WTC11 (cell line): ENCODE measurements around the gene SPIB. TPM values are rescaled to one million over a fixed set of nuclear protein-coding genes. Genes with fewer than 3 reads are reported as not detected.

ENCODE experiments used
- ATAC-seq: fragments of 200-7000 bp; cut with Tn5 transposase; 2 replicates; pipeline ENCODE4 v1.10.0; 2021; ENCODE audit warnings: mild to moderate bottlenecking, moderate library complexity
- CTCF ChIA-PET: fragments of 300-600 bp; sonication (Branson Sonifier 250); formaldehyde crosslinking; loops from one replicate; lab custom pipeline; 2021; ENCODE audit warnings: antibody characterized with exemption; lab: Charles Lee
- POLR2A ChIA-PET: fragments of 350-600 bp; sonication (Branson Sonifier 250); formaldehyde crosslinking; loops from one replicate; lab custom pipeline; 2021; ENCODE audit warnings: antibody characterized with exemption; lab: Charles Lee
- DNase-seq: peaks from one replicate; pipeline ENCODE4 v3.0.0; 2021; ENCODE audit warnings: low spot score
- H3K27ac Mint-ChIP-seq: 2 replicates; pipeline ENCODE4 v1.8.0; 2021; ENCODE audit warnings: mixed read lengths
- H3K27me3 Mint-ChIP-seq: 2 replicates; pipeline ENCODE4 v1.8.0; 2021; ENCODE audit warnings: low read depth, mild to moderate bottlenecking, moderate library complexity, mixed read lengths
- H3K36me3 Mint-ChIP-seq: 2 replicates; pipeline ENCODE4 v1.8.0; 2021; ENCODE audit warnings: mixed read lengths
- H3K4me1 Mint-ChIP-seq: 2 replicates; pipeline ENCODE4 v1.8.0; 2022; ENCODE audit warnings: mixed read lengths
- H3K4me3 Mint-ChIP-seq: 2 replicates; pipeline ENCODE4 v1.8.0; 2021; ENCODE audit warnings: mild to moderate bottlenecking, moderate library complexity, mixed read lengths
- H3K9me3 Mint-ChIP-seq: 2 replicates; pipeline ENCODE4 v1.8.0; 2021; ENCODE audit warnings: mixed read lengths
- CBFB ChIP-seq: sonication (generic); formaldehyde crosslinking; IDR thresholded peaks from 2 replicates; pipeline ENCODE4 v1.8.1; 2022; ENCODE audit warnings: mild to moderate bottlenecking, low read depth, missing genetic modification reagents
- ELF4 ChIP-seq: sonication (generic); formaldehyde crosslinking; IDR thresholded peaks from 2 replicates; pipeline ENCODE4 v1.8.1; 2022; ENCODE audit warnings: low read depth, mild to moderate bottlenecking, moderate library complexity, missing genetic modification reagents
- FOXK1 ChIP-seq: sonication (generic); formaldehyde crosslinking; IDR thresholded peaks from 2 replicates; pipeline ENCODE4 v1.8.0; 2022; ENCODE audit warnings: mild to moderate bottlenecking, moderate library complexity, missing genetic modification reagents
- GTF2I ChIP-seq: fragments of 250-450 bp; sonication (Bioruptor Pico); conservative IDR thresholded peaks from 2 replicates; pipeline ENCODE4 v1.4.0; 2021; ENCODE audit warnings: mild to moderate bottlenecking
- HMGA2 ChIP-seq: fragments of 250-450 bp; sonication (Bioruptor Pico); IDR thresholded peaks from 2 replicates; pipeline ENCODE4 v1.4.0; 2021; ENCODE audit warnings: mild to moderate bottlenecking, moderate library complexity
- JUN ChIP-seq: sonication (generic); formaldehyde crosslinking; IDR thresholded peaks from 2 replicates; pipeline ENCODE4 v1.8.0; 2023; ENCODE audit warnings: mild to moderate bottlenecking, missing genetic modification reagents
- MYBL2 ChIP-seq: sonication (generic); formaldehyde crosslinking; IDR thresholded peaks from 2 replicates; pipeline ENCODE4 v1.8.1; 2023; ENCODE audit warnings: mild to moderate bottlenecking, moderate library complexity, missing genetic modification reagents
- NR1H2 ChIP-seq: sonication (generic); formaldehyde crosslinking; IDR thresholded peaks from 2 replicates; pipeline ENCODE4 v1.9.0; 2021; ENCODE audit warnings: mild to moderate bottlenecking, moderate library complexity, missing genetic modification reagents
- NR3C1 ChIP-seq: sonication (generic); formaldehyde crosslinking; conservative IDR thresholded peaks from 2 replicates; pipeline ENCODE4 v1.8.1; 2023; ENCODE audit warnings: low read depth, mild to moderate bottlenecking, missing genetic modification reagents
- OVOL2 ChIP-seq: fragments of 250-450 bp; sonication (Bioruptor Pico); IDR thresholded peaks from 2 replicates; pipeline ENCODE4 v1.9.0; 2021; ENCODE audit warnings: mild to moderate bottlenecking, borderline replicate concordance
- RORB ChIP-seq: fragments of 250-450 bp; sonication (Bioruptor Pico); IDR thresholded peaks from 2 replicates; pipeline ENCODE4 v1.9.0; 2021; ENCODE audit warnings: mild to moderate bottlenecking
- SMAD3 ChIP-seq: sonication (generic); formaldehyde crosslinking; IDR thresholded peaks from 2 replicates; pipeline ENCODE4 v1.8.0; 2022; ENCODE audit warnings: missing genetic modification reagents, mild to moderate bottlenecking, borderline replicate concordance
- SP1 ChIP-seq: sonication (generic); formaldehyde crosslinking; conservative IDR thresholded peaks from 2 replicates; pipeline ENCODE4 v1.8.1; 2022; ENCODE audit warnings: missing genetic modification reagents
- TEAD4 ChIP-seq: sonication (generic); formaldehyde crosslinking; IDR thresholded peaks from 2 replicates; pipeline ENCODE4 v1.8.0; 2022; ENCODE audit warnings: mild to moderate bottlenecking, missing genetic modification reagents
- ZNF317 ChIP-seq: sonication (generic); formaldehyde crosslinking; IDR thresholded peaks from 2 replicates; pipeline ENCODE4 v1.8.1; 2023; ENCODE audit warnings: low read depth, mild to moderate bottlenecking, moderate library complexity, missing genetic modification reagents, borderline replicate concordance
- ZNF423 ChIP-seq: fragments of 250-450 bp; sonication (Bioruptor Pico); IDR thresholded peaks from 2 replicates; pipeline ENCODE4 v2.1.2; 2022; ENCODE audit warnings: mild to moderate bottlenecking, moderate library complexity
- total RNA-seq: library from RNA; stranded (reverse); gene quantifications from 3 replicates; pipeline ENCODE4 v1.2.3, GENCODE V29; 2021
- TF ChIP-seq, protein P1 (sequence below): sonication (generic); formaldehyde crosslinking; conservative IDR thresholded peaks from 2 replicates; pipeline ENCODE4 v1.8.1; 2022; ENCODE audit warnings: mild to moderate bottlenecking, missing genetic modification reagents
- TF ChIP-seq, protein P2 (sequence below): fragments of 250-450 bp; sonication (Bioruptor Pico); IDR thresholded peaks from 2 replicates; pipeline ENCODE4 v1.9.0; 2021; ENCODE audit warnings: moderate library complexity, mild to moderate bottlenecking, inconsistent platforms, borderline replicate concordance
- TF ChIP-seq, protein P3 (sequence below): sonication (generic); formaldehyde crosslinking; IDR thresholded peaks from 2 replicates; pipeline ENCODE4 v1.8.1; 2023; ENCODE audit warnings: mild to moderate bottlenecking, missing genetic modification reagents, moderate library complexity
- TF ChIP-seq, protein P4 (sequence below): sonication (generic); formaldehyde crosslinking; IDR thresholded peaks from 2 replicates; pipeline ENCODE4 v1.8.1; 2022; ENCODE audit warnings: missing genetic modification reagents, borderline replicate concordance
- TF ChIP-seq, protein P5 (sequence below): sonication (generic); formaldehyde crosslinking; IDR thresholded peaks from 2 replicates; pipeline ENCODE4 v1.8.0; 2022; ENCODE audit warnings: mild to moderate bottlenecking, missing genetic modification reagents
- TF ChIP-seq, protein P6 (sequence below): sonication (generic); formaldehyde crosslinking; IDR thresholded peaks from 2 replicates; pipeline ENCODE4 v1.8.0; 2022; ENCODE audit warnings: missing genetic modification reagents
- TF ChIP-seq, protein P7 (sequence below): fragments of 250-450 bp; sonication (Bioruptor Pico); IDR thresholded peaks from 2 replicates; pipeline ENCODE4 v1.9.0; 2021; ENCODE audit warnings: mild to moderate bottlenecking, borderline replicate concordance

SPIB gene
- total RNA-seq, 1 experiment from 2014 or later: 4.7 TPM

DNA sequence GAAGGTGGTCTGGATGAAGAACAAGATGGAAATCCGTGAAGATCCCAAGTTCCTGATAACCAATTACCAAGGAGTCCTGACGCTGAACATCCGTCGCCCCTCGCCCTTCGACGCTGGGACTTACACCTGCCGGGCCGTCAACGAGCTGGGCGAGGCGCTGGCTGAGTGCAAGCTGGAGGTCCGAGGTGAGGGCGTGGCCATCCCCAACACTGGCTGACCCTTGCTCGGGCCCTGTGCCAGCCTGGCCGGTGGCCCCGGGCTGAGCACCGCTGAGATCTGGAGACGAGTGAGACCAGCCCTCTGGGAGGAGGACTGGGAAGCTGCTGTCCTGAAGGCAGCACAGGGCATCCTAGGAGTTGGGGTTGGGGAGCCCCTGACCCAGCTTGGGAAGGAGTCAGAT lies 45.6 kb downstream of the SPIB start:
- Mint-ChIP-seq H3K4me1 (peaks cover 7% of the 10 kb centered on the region), H3K4me3 (no peak overlapping the region), H3K27ac (no peak overlapping the region)
- TF ChIP-seq, protein P1, sequence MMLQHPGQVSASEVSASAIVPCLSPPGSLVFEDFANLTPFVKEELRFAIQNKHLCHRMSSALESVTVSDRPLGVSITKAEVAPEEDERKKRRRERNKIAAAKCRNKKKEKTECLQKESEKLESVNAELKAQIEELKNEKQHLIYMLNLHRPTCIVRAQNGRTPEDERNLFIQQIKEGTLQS (CRISPR knock-in tag): no peak
- TF ChIP-seq, protein P2, sequence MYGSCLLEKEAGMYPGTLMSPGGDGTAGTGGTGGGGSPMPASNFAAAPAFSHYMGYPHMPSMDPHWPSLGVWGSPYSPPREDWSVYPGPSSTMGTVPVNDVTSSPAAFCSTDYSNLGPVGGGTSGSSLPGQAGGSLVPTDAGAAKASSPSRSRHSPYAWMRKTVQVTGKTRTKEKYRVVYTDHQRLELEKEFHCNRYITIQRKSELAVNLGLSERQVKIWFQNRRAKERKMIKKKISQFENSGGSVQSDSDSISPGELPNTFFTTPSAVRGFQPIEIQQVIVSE (CRISPR knock-in tag): no peak
- TF ChIP-seq FOXK1 (CRISPR knock-in tag): no peak
- TF ChIP-seq, protein P3, sequence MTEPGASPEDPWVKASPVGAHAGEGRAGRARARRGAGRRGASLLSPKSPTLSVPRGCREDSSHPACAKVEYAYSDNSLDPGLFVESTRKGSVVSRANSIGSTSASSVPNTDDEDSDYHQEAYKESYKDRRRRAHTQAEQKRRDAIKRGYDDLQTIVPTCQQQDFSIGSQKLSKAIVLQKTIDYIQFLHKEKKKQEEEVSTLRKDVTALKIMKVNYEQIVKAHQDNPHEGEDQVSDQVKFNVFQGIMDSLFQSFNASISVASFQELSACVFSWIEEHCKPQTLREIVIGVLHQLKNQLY (CRISPR knock-in tag): no peak
- no peak for TF ChIP-seq ELF4 (CRISPR knock-in tag)
- TF ChIP-seq SMAD3 (CRISPR knock-in tag): no peak
- no peak for TF ChIP-seq RORB (CRISPR knock-in tag)
- TF ChIP-seq, protein P4, sequence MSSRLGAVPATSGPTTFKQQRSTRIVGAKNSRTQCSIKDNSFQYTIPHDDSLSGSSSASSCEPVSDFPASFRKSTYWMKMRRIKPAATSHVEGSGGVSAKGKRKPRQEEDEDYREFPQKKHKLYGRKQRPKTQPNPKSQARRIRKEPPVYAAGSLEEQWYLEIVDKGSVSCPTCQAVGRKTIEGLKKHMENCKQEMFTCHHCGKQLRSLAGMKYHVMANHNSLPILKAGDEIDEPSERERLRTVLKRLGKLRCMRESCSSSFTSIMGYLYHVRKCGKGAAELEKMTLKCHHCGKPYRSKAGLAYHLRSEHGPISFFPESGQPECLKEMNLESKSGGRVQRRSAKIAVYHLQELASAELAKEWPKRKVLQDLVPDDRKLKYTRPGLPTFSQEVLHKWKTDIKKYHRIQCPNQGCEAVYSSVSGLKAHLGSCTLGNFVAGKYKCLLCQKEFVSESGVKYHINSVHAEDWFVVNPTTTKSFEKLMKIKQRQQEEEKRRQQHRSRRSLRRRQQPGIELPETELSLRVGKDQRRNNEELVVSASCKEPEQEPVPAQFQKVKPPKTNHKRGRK (CRISPR knock-in tag): no peak
- no peak for TF ChIP-seq CBFB (CRISPR knock-in tag)
- TF ChIP-seq MYBL2 (CRISPR knock-in tag): no peak
- no peak for TF ChIP-seq JUN (CRISPR knock-in tag)
- TF ChIP-seq, all 79 proteins: peak for 0
- POLR2A ChIA-PET: interaction anchor here (0.5 kb wide), 1 partner anchor 53 kb away, joined by 3 read pairs; no protein-coding TSS in a partner anchor
- Mint-ChIP-seq H3K36me3 (no peaks in the 10 kb centered on the region), H3K27me3 (peaks cover 4% of the 10 kb centered on the region), H3K9me3 (no peaks in the 10 kb centered on the region)
- DNase-seq (no peak), ATAC-seq (no peak)
- CTCF ChIA-PET: interaction anchor here (0.7 to 3.2 kb wide), 8 partner anchors 10 to 136 kb away, joined by 3 to 35 read pairs (median 6); partner anchors contain the start of gene KCNC3

DNA sequence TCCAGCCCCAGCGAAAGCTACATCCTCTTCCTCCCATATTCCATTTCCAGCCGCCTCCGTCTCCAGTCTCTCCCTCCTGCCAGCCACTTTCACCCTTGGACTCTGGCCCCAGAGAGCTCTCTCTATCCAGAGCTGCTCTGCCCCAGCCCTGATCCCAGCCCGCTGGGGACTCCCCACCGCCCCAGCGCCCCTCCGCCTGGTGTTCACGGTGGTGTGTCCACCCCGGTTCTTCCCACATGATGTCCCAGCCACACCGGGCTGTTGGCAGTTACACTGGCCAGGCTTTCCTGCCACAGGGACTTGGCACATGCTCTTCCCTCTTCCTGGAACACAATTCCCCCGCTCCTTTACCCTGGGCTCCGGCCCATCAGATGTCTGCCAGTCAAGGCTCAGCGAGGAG lies 46.3 kb downstream of the SPIB start:
- ChIA-PET CTCF (interaction anchor here (0.7 to 3.2 kb wide), 13 partner anchors 10 to 136 kb away, joined by 3 to 35 read pairs (median 8); partner anchors contain the start of gene KCNC3), POLR2A (no interaction called here)
- ATAC-seq: no peak
- Mint-ChIP-seq H3K4me3 (no peak overlapping the region), H3K36me3 (no peaks in the 10 kb centered on the region), H3K27me3 (peaks cover 4% of the 10 kb centered on the region), H3K27ac (no peak overlapping the region), H3K9me3 (no peaks in the 10 kb centered on the region), H3K4me1 (peaks cover 7% of the 10 kb centered on the region)
- no peak for DNase-seq
- TF ChIP-seq ZNF317 (no peak), OVOL2 (CRISPR knock-in tag) (no peak), GTF2I (CRISPR knock-in tag) (no peak), NR3C1 (CRISPR knock-in tag) (no peak), ZNF423 (no peak), SP1 (CRISPR knock-in tag) (no peak), TEAD4 (CRISPR knock-in tag) (no peak), NR1H2 (no peak), HMGA2 (CRISPR knock-in tag) (no peak)
- TF ChIP-seq, protein P5, sequence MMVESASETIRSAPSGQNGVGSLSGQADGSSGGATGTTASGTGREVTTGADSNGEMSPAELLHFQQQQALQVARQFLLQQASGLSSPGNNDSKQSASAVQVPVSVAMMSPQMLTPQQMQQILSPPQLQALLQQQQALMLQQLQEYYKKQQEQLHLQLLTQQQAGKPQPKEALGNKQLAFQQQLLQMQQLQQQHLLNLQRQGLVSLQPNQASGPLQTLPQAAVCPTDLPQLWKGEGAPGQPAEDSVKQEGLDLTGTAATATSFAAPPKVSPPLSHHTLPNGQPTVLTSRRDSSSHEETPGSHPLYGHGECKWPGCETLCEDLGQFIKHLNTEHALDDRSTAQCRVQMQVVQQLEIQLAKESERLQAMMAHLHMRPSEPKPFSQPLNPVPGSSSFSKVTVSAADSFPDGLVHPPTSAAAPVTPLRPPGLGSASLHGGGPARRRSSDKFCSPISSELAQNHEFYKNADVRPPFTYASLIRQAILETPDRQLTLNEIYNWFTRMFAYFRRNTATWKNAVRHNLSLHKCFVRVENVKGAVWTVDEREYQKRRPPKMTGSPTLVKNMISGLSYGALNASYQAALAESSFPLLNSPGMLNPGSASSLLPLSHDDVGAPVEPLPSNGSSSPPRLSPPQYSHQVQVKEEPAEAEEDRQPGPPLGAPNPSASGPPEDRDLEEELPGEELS (CRISPR knock-in tag): no peak
- TF ChIP-seq, protein P6, sequence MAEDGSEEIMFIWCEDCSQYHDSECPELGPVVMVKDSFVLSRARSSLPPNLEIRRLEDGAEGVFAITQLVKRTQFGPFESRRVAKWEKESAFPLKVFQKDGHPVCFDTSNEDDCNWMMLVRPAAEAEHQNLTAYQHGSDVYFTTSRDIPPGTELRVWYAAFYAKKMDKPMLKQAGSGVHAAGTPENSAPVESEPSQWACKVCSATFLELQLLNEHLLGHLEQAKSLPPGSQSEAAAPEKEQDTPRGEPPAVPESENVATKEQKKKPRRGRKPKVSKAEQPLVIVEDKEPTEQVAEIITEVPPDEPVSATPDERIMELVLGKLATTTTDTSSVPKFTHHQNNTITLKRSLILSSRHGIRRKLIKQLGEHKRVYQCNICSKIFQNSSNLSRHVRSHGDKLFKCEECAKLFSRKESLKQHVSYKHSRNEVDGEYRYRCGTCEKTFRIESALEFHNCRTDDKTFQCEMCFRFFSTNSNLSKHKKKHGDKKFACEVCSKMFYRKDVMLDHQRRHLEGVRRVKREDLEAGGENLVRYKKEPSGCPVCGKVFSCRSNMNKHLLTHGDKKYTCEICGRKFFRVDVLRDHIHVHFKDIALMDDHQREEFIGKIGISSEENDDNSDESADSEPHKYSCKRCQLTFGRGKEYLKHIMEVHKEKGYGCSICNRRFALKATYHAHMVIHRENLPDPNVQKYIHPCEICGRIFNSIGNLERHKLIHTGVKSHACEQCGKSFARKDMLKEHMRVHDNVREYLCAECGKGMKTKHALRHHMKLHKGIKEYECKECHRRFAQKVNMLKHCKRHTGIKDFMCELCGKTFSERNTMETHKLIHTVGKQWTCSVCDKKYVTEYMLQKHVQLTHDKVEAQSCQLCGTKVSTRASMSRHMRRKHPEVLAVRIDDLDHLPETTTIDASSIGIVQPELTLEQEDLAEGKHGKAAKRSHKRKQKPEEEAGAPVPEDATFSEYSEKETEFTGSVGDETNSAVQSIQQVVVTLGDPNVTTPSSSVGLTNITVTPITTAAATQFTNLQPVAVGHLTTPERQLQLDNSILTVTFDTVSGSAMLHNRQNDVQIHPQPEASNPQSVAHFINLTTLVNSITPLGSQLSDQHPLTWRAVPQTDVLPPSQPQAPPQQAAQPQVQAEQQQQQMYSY: no peak
- TF ChIP-seq, protein P7, sequence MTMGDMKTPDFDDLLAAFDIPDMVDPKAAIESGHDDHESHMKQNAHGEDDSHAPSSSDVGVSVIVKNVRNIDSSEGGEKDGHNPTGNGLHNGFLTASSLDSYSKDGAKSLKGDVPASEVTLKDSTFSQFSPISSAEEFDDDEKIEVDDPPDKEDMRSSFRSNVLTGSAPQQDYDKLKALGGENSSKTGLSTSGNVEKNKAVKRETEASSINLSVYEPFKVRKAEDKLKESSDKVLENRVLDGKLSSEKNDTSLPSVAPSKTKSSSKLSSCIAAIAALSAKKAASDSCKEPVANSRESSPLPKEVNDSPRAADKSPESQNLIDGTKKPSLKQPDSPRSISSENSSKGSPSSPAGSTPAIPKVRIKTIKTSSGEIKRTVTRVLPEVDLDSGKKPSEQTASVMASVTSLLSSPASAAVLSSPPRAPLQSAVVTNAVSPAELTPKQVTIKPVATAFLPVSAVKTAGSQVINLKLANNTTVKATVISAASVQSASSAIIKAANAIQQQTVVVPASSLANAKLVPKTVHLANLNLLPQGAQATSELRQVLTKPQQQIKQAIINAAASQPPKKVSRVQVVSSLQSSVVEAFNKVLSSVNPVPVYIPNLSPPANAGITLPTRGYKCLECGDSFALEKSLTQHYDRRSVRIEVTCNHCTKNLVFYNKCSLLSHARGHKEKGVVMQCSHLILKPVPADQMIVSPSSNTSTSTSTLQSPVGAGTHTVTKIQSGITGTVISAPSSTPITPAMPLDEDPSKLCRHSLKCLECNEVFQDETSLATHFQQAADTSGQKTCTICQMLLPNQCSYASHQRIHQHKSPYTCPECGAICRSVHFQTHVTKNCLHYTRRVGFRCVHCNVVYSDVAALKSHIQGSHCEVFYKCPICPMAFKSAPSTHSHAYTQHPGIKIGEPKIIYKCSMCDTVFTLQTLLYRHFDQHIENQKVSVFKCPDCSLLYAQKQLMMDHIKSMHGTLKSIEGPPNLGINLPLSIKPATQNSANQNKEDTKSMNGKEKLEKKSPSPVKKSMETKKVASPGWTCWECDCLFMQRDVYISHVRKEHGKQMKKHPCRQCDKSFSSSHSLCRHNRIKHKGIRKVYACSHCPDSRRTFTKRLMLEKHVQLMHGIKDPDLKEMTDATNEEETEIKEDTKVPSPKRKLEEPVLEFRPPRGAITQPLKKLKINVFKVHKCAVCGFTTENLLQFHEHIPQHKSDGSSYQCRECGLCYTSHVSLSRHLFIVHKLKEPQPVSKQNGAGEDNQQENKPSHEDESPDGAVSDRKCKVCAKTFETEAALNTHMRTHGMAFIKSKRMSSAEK (CRISPR knock-in tag): no peak
